ENCODE results near the gene RAB31. TPM values are rescaled to one million over a fixed set of nuclear protein-coding genes. Genes with fewer than 3 reads are reported as not detected.

The RAB31 gene
- total RNA-seq, 1 donor from 2014 or later = 36.0 TPM

GRCh38 chr18:9712130-9712577 lies 4.1 kb downstream of the RAB31 start:
- intact Hi-C loops (cut with micrococcal nuclease) = no loop called here
- Mint-ChIP-seq H3K27ac (peak overlapping the region; percentile 95), H3K4me1 (peaks cover 78% of the 10 kb centered on the region), H3K9me3 (no peaks in the 10 kb centered on the region), H3K27me3 (peaks cover 2% of the 10 kb centered on the region), H3K36me3 (ENCODE audit: low read depth) (peaks cover 4% of the 10 kb centered on the region), H3K4me3 (peak overlapping the region; percentile 96)
- DNase-seq (no peak), ATAC-seq (ENCODE audit: low read depth) (no peak)
- ChIA-PET CTCF (interaction anchor here (1.8 kb wide), 1 partner anchor 58 kb away, joined by 5 read pairs; no protein-coding TSS in a partner anchor), POLR2A (interaction anchor here (0.6 to 2.6 kb wide), 7 partner anchors 10 to 575 kb away, joined by 3 to 14 read pairs (median 4); partner anchors contain the start of genes ANKRD12, TWSG1 and VAPA)
- no peak for TF ChIP-seq CTCF (IDR thresholded peaks at IDR 0.05)

- TF ChIP-seq CTCF (IDR thresholded peaks at IDR 0.05) = no peak
- H3K27me3 Mint-ChIP-seq = peaks cover 2% of the 10 kb centered on the region
- H3K4me1 Mint-ChIP-seq = peaks cover 79% of the 10 kb centered on the region
- peak overlapping the region; percentile 95 for H3K27ac Mint-ChIP-seq
- ChIA-PET POLR2A (interaction anchor here (0.6 to 2.6 kb wide), 2 partner anchors 97 to 378 kb away, joined by 4 to 8 read pairs; partner anchors contain the start of gene TWSG1), CTCF (no interaction called here)
- DNase-seq = no peak
- H3K36me3 Mint-ChIP-seq (ENCODE audit: low read depth) = peaks cover 6% of the 10 kb centered on the region
- H3K9me3 Mint-ChIP-seq = no peaks in the 10 kb centered on the region
- intact Hi-C loops (cut with micrococcal nuclease) = no loop called here
- no peak for ATAC-seq (ENCODE audit: low read depth)
- H3K4me3 Mint-ChIP-seq = peak overlapping the region; percentile 96
These were observed 4.5 kb downstream of the RAB31 start for GRCh38 chr18:9712611-9713010.

- POLR2A ChIA-PET = no interaction called here
- Mint-ChIP-seq H3K36me3 (ENCODE audit: low read depth) (peaks cover 6% of the 10 kb centered on the region), H3K27ac (peak overlapping the region; percentile 6)
These were observed 6.4 kb downstream of the RAB31 start for GRCh38 chr18:9714266-9715087.

DNA sequence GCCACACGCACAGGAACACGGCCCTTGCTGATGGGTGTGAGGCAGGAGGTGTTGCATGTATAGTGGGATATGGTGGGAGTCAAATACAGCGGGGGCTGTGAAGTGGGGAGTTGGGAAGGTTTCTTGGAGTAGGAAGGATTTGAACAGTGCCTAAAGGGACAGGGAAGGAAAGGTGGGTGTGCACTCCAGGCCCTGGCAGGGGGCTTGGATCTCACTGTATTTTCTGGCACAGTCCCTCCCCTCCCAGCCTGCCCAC lies 6.9 kb downstream of the RAB31 start:
- no peak for TF ChIP-seq CTCF (IDR thresholded peaks at IDR 0.05)
- intact Hi-C loops (cut with micrococcal nuclease) = no loop called here
- no peaks in the 10 kb centered on the region for H3K9me3 Mint-ChIP-seq
- CTCF ChIA-PET = no interaction called here
- no peak overlapping the region for H3K27ac Mint-ChIP-seq
- POLR2A ChIA-PET = no interaction called here
- peaks cover 9% of the 10 kb centered on the region for H3K36me3 Mint-ChIP-seq (ENCODE audit: low read depth)
- ATAC-seq (ENCODE audit: low read depth) (no peak), DNase-seq (no peak)
- H3K27me3 Mint-ChIP-seq = peaks cover 2% of the 10 kb centered on the region
- H3K4me1 Mint-ChIP-seq = peaks cover 66% of the 10 kb centered on the region
- no peak overlapping the region for H3K4me3 Mint-ChIP-seq

More at GRCh38 chr18:9714266-9715087, 6.4 kb downstream of the RAB31 start:
- no peak for DNase-seq
- Mint-ChIP-seq H3K9me3 (no peaks in the 10 kb centered on the region), H3K4me3 (no peak overlapping the region), H3K4me1 (peaks cover 71% of the 10 kb centered on the region), H3K27me3 (peaks cover 2% of the 10 kb centered on the region)
- CTCF ChIA-PET = no interaction called here
- ATAC-seq (ENCODE audit: low read depth) = no peak
- TF ChIP-seq CTCF (IDR thresholded peaks at IDR 0.05) = no peak
- intact Hi-C loops (cut with micrococcal nuclease) = no loop called here

GRCh38 chr18:9715978-9716774 lies 8.1 kb downstream of the RAB31 start:
- Mint-ChIP-seq H3K27me3 (peaks cover 2% of the 10 kb centered on the region), H3K9me3 (no peaks in the 10 kb centered on the region), H3K27ac (peak overlapping the region; percentile 67), H3K4me3 (no peak overlapping the region), H3K36me3 (ENCODE audit: low read depth) (peaks cover 11% of the 10 kb centered on the region), H3K4me1 (peaks cover 54% of the 10 kb centered on the region)
- ChIA-PET POLR2A (interaction anchor here (1.0 kb wide), 1 partner anchor 9 kb away, joined by 3 read pairs; no protein-coding TSS in a partner anchor), CTCF (no interaction called here)
- TF ChIP-seq CTCF (IDR thresholded peaks at IDR 0.05) = no peak
- no peak for DNase-seq
- intact Hi-C loops (cut with micrococcal nuclease) = no loop called here
- ATAC-seq (ENCODE audit: low read depth) = no peak
